K562 (cell line): ENCODE results near the gene KRT72. TPM values are rescaled to one million over a fixed set of nuclear protein-coding genes. Genes with fewer than 3 reads are reported as not detected.
A peak's percentile ranks its signal among the peaks of the same experiment; 100 is the strongest.

Source experiments
- ATAC-seq: fragments of 200-7000 bp; cut with Tn5 transposase; 3 replicates; pipeline ENCODE4 v1.9.1; 2020; ENCODE audit warnings: moderate library complexity
- BruUV-seq: library from RNA; stranded (reverse); fragments of 400-500 nt; replicated peaks from 2 replicates; lab custom pipeline; 2021; lab: Mats Ljungman, UMichigan
- CTCF ChIA-PET: fragments of 300-600 bp; formaldehyde crosslinking; extraction: SDS; loops from one replicate; lab custom pipeline; 2021; ENCODE audit warnings: low intra/inter-chr PET ratio; lab: Yijun Ruan, JAX
- POLR2A ChIA-PET: fragments of 300-600, 350-650 bp; sonication (Branson Sonifier 250); formaldehyde crosslinking; extraction: SDS; loops from one replicate; lab custom pipeline; 2021; ENCODE audit warnings: antibody characterized with exemption, inconsistent platforms; lab: Yijun Ruan, JAX
- DNase-seq, 4 experiments: peaks; one replicate each; pipeline versions ENCODE4 v3.0.0 to v3.0.0-alpha.2; 2011 to 2018; ENCODE audit warnings: low spot score in 3 of 4, mixed read lengths in 3 of 4; ENCODE audit errors: extremely low read depth in 1 of 4
- FAIRE-seq: peaks from 2 replicates; lab custom pipeline; 2011; peaks lifted over from hg19 to GRCh38; lab: Jason Lieb, UNC
- H2AFZ ChIP-seq: 2 replicates; pipeline ENCODE4 v1.6.0; 2011; ENCODE audit warnings: low read depth, low read length, control low read depth, inconsistent platforms
- H3K27ac ChIP-seq: fragments of 200-600 bp; 3 replicates; pipeline ENCODE4 v1.8.0; 2011; ENCODE audit warnings: low read depth, mild to moderate bottlenecking, control low read depth, inconsistent platforms, low read length, moderate library complexity, mixed read lengths; ENCODE audit errors: extremely low read depth
- H3K27me3 ChIP-seq, 2 experiments: fragments of 300-600 bp in 1 of 2; 2 replicates in 1 of 2; 3 replicates in 1 of 2; pipeline versions ENCODE4 v1.6.0 to v1.8.0; 2011; ENCODE audit warnings: inconsistent platforms in 2 of 2, low read length in 2 of 2, mild to moderate bottlenecking in 1 of 2, mixed read lengths in 1 of 2, moderate library complexity in 1 of 2; ENCODE audit not compliant: control insufficient read depth in 2 of 2, insufficient read depth in 2 of 2
- H3K36me3 ChIP-seq: fragments of 300-600 bp; 3 replicates; pipeline ENCODE4 v1.8.0; 2011; ENCODE audit warnings: mild to moderate bottlenecking, low read length, inconsistent platforms; ENCODE audit not compliant: control insufficient read depth, insufficient read depth
- H3K4me1 ChIP-seq, 2 experiments: fragments of 200-600 bp in 1 of 2; replicated peaks in 1 of 2; 2 replicates in 1 of 2; 3 replicates in 1 of 2; pipeline versions ENCODE4 v1.5.1 to v1.8.0; 2011; ENCODE audit warnings: inconsistent platforms in 2 of 2, low read length in 2 of 2, mild to moderate bottlenecking in 1 of 2, mixed read lengths in 1 of 2, moderate library complexity in 1 of 2; ENCODE audit not compliant: control insufficient read depth in 2 of 2, insufficient read depth in 2 of 2
- H3K4me2 ChIP-seq: 2 replicates; pipeline ENCODE4 v1.6.1; 2011; ENCODE audit warnings: low read length, control low read depth, inconsistent platforms, mixed read lengths; ENCODE audit not compliant: insufficient read depth
- H3K4me3 ChIP-seq: fragments of 200-600 bp; sonication (generic), shearing (Covaris generic); 2 replicates; pipeline ENCODE4 v1.5.1; 2016; ENCODE audit warnings: control low read depth, inconsistent platforms
- H3K79me2 ChIP-seq: fragments of 200-600 bp; 3 replicates; pipeline ENCODE4 v1.8.0; 2011; ENCODE audit warnings: low read length, inconsistent platforms; ENCODE audit not compliant: control insufficient read depth, insufficient read depth
- H3K9ac ChIP-seq, 2 experiments: 2 replicates each; pipeline versions ENCODE4 v1.6.0 to v1.6.1; 2011; ENCODE audit warnings: low read depth in 2 of 2, low read length in 2 of 2, control low read depth in 1 of 2, inconsistent platforms in 1 of 2, mild to moderate bottlenecking in 1 of 2, mixed read lengths in 1 of 2; ENCODE audit not compliant: insufficient read depth in 1 of 2
- H3K9me1 ChIP-seq: one replicate; pipeline ENCODE4 v1.6.0; 2011; ENCODE audit warnings: inconsistent platforms, mild to moderate bottlenecking, low read length, moderate library complexity; ENCODE audit not compliant: control insufficient read depth, insufficient read depth
- H3K9me3 ChIP-seq: replicated peaks from 2 replicates; pipeline ENCODE4 v1.5.1; 2011; ENCODE audit warnings: low read depth, low read length, inconsistent platforms; ENCODE audit not compliant: control insufficient read depth, insufficient read depth
- H4K20me1 ChIP-seq: replicated peaks from 2 replicates; pipeline ENCODE4 v1.6.1; 2011; ENCODE audit warnings: low read length, inconsistent platforms, mixed read lengths; ENCODE audit not compliant: control insufficient read depth, insufficient read depth
- ARHGAP35 ChIP-seq: fragments of 450-650 bp; IDR thresholded peaks from 2 replicates; pipeline ENCODE4 v1.6.1; 2018; ENCODE audit not compliant: partially characterized antibody
- REST ChIP-seq, 2 experiments: fragments of 450-650 bp; formaldehyde crosslinking in 1 of 2; IDR thresholded peaks; 2 replicates each; pipeline versions ENCODE4 v1.4.0 to v1.6.1; 2014 to 2020; ENCODE audit warnings: mild to moderate bottlenecking in 2 of 2, borderline replicate concordance in 1 of 2, low read depth in 1 of 2
- STAG1 ChIP-seq: sonication (generic); formaldehyde crosslinking; IDR thresholded peaks from 2 replicates; pipeline ENCODE4 v1.5.0; 2020; ENCODE audit warnings: missing genetic modification reagents, borderline replicate concordance
- ZBTB17 ChIP-seq: fragments of 450-650 bp; formaldehyde crosslinking; IDR thresholded peaks from 2 replicates; pipeline ENCODE4 v1.4.0; 2020; ENCODE audit warnings: mild to moderate bottlenecking
- ZZZ3 ChIP-seq: fragments of 450-650 bp; IDR thresholded peaks from 2 replicates; pipeline ENCODE4 v1.6.1; 2016; ENCODE audit warnings: antibody characterized with exemption, mild to moderate bottlenecking, moderate library complexity
- WGBS: fragments of 100-300 bp; shearing (Covaris generic); methylation state at CpG from one replicate; pipeline ENCODE4 v1.1.6; 2016; ENCODE audit warnings: low coverage, mixed read lengths; ENCODE audit not compliant: insufficient coverage; ENCODE audit errors: missing lambda C conversion rate; 5-methylcytosine and 5-hydroxymethylcytosine counted together
- in situ Hi-C: fragments of 300-500 bp; cut with MboI; formaldehyde crosslinking; loops from 4 replicates; pipeline ENCODE4 v1.15.0; 2018; ENCODE audit warnings: inconsistent platforms, mixed read lengths
- intact Hi-C: fragments of 100-400 bp; cut with micrococcal nuclease; formaldehyde crosslinking; loops from 2 replicates; pipeline ENCODE4 v1.14.2; 2022
- polyA plus RNA-seq, 8 experiments: library from polyadenylated mRNA; depleted of rRNA in 4 of 8; stranded (reverse) in 5 of 8; unstranded in 3 of 8; fragments of >200 nt; fragmentation: Nextera tagmentation in 2 of 8; fragmentation: Illumina TruSeq in 1 of 8; extraction: Ambion mirVana in 2 of 8; extraction: Trizol in 1 of 8; gene quantifications; 2 replicates each; pipeline versions ENCODE4 v1.2.1 to v1.2.3, GENCODE V29; 2011 to 2014; ENCODE audit warnings: inconsistent platforms in 1 of 8, missing spikeins in 1 of 8
- total RNA-seq, 7 experiments: library from RNA; depleted of rRNA in 6 of 7; stranded (reverse); fragments of >200 nt in 6 of 7; fragmentation: Illumina TruSeq in 2 of 7; extraction: Trizol in 2 of 7; gene quantifications; 2 replicates each; pipeline versions ENCODE4 v1.2.1 to v1.2.3, GENCODE V29; 2011 to 2021; ENCODE audit warnings: low replicate concordance in 1 of 7
- TF ChIP-seq, protein P1 (sequence below): fragments of 250-450 bp; sonication (Bioruptor Pico); IDR thresholded peaks from 2 replicates; pipeline ENCODE4 v1.8.0; 2022; ENCODE audit warnings: inconsistent platforms
- TF ChIP-seq, protein P2 (sequence below), 2 experiments: fragments of 450-650 bp; IDR thresholded peaks; 2 replicates each; pipeline ENCODE4 v1.6.1; 2016

KRT72 gene
- total and polyA plus RNA-seq, 9 of the 15 experiments (the other 6 are each of a cell fraction or from before 2014, with no cell fraction given), result not detected

DNA sequence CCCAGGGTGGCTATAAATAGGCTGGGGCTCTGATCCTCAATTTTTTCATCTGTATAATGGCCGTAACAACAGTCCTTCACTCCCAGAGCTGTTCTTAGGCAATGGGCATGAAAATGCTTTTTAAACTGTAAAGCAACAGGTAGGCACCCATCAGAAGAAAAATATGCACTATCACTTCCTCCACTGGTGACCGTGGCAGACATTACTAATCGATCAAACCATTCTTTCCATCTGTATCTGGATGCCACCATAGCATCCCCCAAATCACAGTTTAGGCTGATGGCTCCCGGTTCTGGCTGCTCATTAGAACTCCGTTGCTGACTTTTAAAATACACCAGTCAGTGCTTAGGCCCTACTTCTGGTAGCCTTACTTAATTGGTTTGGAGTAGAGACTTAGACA lies 59.6 kb downstream of the KRT72 start:
- Histone ChIP-seq H3K9me3 (no peaks in the 10 kb centered on the region), H3K9me1 (no peaks in the 10 kb centered on the region), H3K9ac (no peak overlapping the region), H4K20me1 (peaks cover 2% of the 10 kb centered on the region; the same call in 1 of the 2 replicates), H3K36me3 (no peaks in the 10 kb centered on the region), H3K4me1 (no peaks in the 10 kb centered on the region), H3K4me2 (no peak overlapping the region), H3K79me2 (no peaks in the 10 kb centered on the region), H3K27me3 (peaks cover 4 to 24% of the 10 kb centered on the region in 2 experiments; a peak in 2 of 5 replicates), H2AFZ (no peak overlapping the region), H3K4me3 (no peak overlapping the region), H3K27ac (no peak overlapping the region)
- ChIA-PET CTCF (no interaction called here), POLR2A (no interaction called here)
- 5% methylated on average over 5 of the region's 5 CpGs for WGBS
- FAIRE-seq (no peak), DNase-seq (no peak), ATAC-seq (no peak)
- in situ Hi-C loops, result no loop called here
- peak; percentile 91 for TF ChIP-seq ZBTB17 (CRISPR knock-in tag)
- TF ChIP-seq ZZZ3, result no peak
- no peak for TF ChIP-seq ARHGAP35
- TF ChIP-seq STAG1, result no peak
- TF ChIP-seq, protein P1, sequence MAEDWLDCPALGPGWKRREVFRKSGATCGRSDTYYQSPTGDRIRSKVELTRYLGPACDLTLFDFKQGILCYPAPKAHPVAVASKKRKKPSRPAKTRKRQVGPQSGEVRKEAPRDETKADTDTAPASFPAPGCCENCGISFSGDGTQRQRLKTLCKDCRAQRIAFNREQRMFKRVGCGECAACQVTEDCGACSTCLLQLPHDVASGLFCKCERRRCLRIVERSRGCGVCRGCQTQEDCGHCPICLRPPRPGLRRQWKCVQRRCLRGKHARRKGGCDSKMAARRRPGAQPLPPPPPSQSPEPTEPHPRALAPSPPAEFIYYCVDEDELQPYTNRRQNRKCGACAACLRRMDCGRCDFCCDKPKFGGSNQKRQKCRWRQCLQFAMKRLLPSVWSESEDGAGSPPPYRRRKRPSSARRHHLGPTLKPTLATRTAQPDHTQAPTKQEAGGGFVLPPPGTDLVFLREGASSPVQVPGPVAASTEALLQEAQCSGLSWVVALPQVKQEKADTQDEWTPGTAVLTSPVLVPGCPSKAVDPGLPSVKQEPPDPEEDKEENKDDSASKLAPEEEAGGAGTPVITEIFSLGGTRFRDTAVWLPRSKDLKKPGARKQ (CRISPR knock-in tag), result no peak
- TF ChIP-seq, protein P2, sequence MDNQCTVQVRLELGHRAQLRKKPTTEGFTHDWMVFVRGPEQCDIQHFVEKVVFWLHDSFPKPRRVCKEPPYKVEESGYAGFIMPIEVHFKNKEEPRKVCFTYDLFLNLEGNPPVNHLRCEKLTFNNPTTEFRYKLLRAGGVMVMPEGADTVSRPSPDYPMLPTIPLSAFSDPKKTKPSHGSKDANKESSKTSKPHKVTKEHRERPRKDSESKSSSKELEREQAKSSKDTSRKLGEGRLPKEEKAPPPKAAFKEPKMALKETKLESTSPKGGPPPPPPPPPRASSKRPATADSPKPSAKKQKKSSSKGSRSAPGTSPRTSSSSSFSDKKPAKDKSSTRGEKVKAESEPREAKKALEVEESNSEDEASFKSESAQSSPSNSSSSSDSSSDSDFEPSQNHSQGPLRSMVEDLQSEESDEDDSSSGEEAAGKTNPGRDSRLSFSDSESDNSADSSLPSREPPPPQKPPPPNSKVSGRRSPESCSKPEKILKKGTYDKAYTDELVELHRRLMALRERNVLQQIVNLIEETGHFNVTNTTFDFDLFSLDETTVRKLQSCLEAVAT (IDR thresholded peaks at IDR 0.05), result 0 out of 4 replicates have a peak, but pooled peaks of 1 of the 2 experiments have one; percentile 50
- TF ChIP-seq REST (IDR thresholded peaks at IDR 0.05; ENCODE audit: borderline replicate concordance), result no peak
- no peak for TF ChIP-seq REST (CRISPR knock-in tag; IDR thresholded peaks at IDR 0.05; ENCODE audit: low read depth)
- no TSS peak for BruUV-seq
- intact Hi-C loops, result no loop called here
